ENCODE data around the gene VWA3A. TPM values are rescaled to one million over a fixed set of nuclear protein-coding genes. Genes with fewer than 3 reads are reported as not detected.
"Not testable (repeated sequence)": the region's sequence is repeated elsewhere in the genome, so short reads cannot be mapped to it uniquely, and the experiment has no call there.

The VWA3A gene
- total RNA-seq, 1 experiment from 2014 or later: 0.64 TPM

GRCh38 chr16:22163806-22164205 is 71.5 kb downstream of the VWA3A start:
- ChIA-PET CTCF (no interaction called here), POLR2A (ENCODE audit: low non-redundant PET) (no interaction called here)
- no TSS peak for BruUV-seq (replicated peaks)
- no peaks in the 10 kb centered on the region for H3K9me3 ChIP-seq (ENCODE audit: low read depth, low read length, poor library complexity, severe bottlenecking)
- no peaks in the 10 kb centered on the region for H3K36me3 ChIP-seq (ENCODE audit: insufficient read depth, low read length, poor library complexity, severe bottlenecking)
- peaks cover 11% of the 10 kb centered on the region for H3K27me3 ChIP-seq (replicated peaks; ENCODE audit: insufficient read depth, low read depth, low read length, poor library complexity)
- TF ChIP-seq CTCF (conservative IDR thresholded peaks at IDR 0.05; ENCODE audit: low read depth, low read length) (no peak), EZH2 (IDR thresholded peaks at IDR 0.05; ENCODE audit: borderline replicate concordance, low read depth, low read length, poor library complexity, severe bottlenecking) (no peak)
- DNase-seq (ENCODE audit: low spot score): no peak
- H3K4me1 ChIP-seq (ENCODE audit: insufficient read depth, low read length, poor library complexity, severe bottlenecking): no peaks in the 10 kb centered on the region
- intact Hi-C loops (cut with micrococcal nuclease; ENCODE audit: unreplicated experiment): no loop called here
- no peak overlapping the region for H3K27ac ChIP-seq (ENCODE audit: low read depth, low read length, poor library complexity, severe bottlenecking)
- H3K4me3 ChIP-seq (ENCODE audit: low read depth, low read length, poor library complexity, severe bottlenecking): no peak overlapping the region

- intact Hi-C loops (cut with micrococcal nuclease; ENCODE audit: unreplicated experiment): no loop called here
- peaks cover 11% of the 10 kb centered on the region for H3K27me3 ChIP-seq (replicated peaks; ENCODE audit: insufficient read depth, low read depth, low read length, poor library complexity)
Observed at GRCh38 chr16:22164482-22164881, 72.1 kb downstream of the VWA3A start.

GRCh38 chr16:22165508-22166285 is 73.4 kb downstream of the VWA3A start:
- CTCF ChIA-PET: interaction anchor here (0.6 kb wide), 1 partner anchor 114 kb away, joined by 5 read pairs; no protein-coding TSS in a partner anchor
- H3K9me3 ChIP-seq (ENCODE audit: low read depth, low read length, poor library complexity, severe bottlenecking): no peaks in the 10 kb centered on the region
- no peak for TF ChIP-seq EZH2 (IDR thresholded peaks at IDR 0.05; ENCODE audit: borderline replicate concordance, low read depth, low read length, poor library complexity, severe bottlenecking)
- peaks cover 11% of the 10 kb centered on the region for H3K27me3 ChIP-seq (replicated peaks; ENCODE audit: insufficient read depth, low read depth, low read length, poor library complexity)
- no peak overlapping the region for H3K27ac ChIP-seq (ENCODE audit: low read depth, low read length, poor library complexity, severe bottlenecking)
- no TSS peak for BruUV-seq (replicated peaks)
- no peaks in the 10 kb centered on the region for H3K4me1 ChIP-seq (ENCODE audit: insufficient read depth, low read length, poor library complexity, severe bottlenecking)
- H3K4me3 ChIP-seq (ENCODE audit: low read depth, low read length, poor library complexity, severe bottlenecking): no peak overlapping the region
- intact Hi-C loops (cut with micrococcal nuclease; ENCODE audit: unreplicated experiment): no loop called here
- no peaks in the 10 kb centered on the region for H3K36me3 ChIP-seq (ENCODE audit: insufficient read depth, low read length, poor library complexity, severe bottlenecking)
- POLR2A ChIA-PET (ENCODE audit: low non-redundant PET): no interaction called here
- DNase-seq (ENCODE audit: low spot score): no peak

More at GRCh38 chr16:22164482-22164881, 72.1 kb downstream of the VWA3A start:
- Histone ChIP-seq H3K9me3 (ENCODE audit: low read depth, low read length, poor library complexity, severe bottlenecking) (no peaks in the 10 kb centered on the region), H3K36me3 (ENCODE audit: insufficient read depth, low read length, poor library complexity, severe bottlenecking) (no peaks in the 10 kb centered on the region), H3K4me3 (ENCODE audit: low read depth, low read length, poor library complexity, severe bottlenecking) (no peak overlapping the region), H3K27ac (ENCODE audit: low read depth, low read length, poor library complexity, severe bottlenecking) (no peak overlapping the region), H3K4me1 (ENCODE audit: insufficient read depth, low read length, poor library complexity, severe bottlenecking) (no peaks in the 10 kb centered on the region)
- CTCF ChIA-PET: no interaction called here
- no peak for DNase-seq (ENCODE audit: low spot score)
- TF ChIP-seq CTCF (conservative IDR thresholded peaks at IDR 0.05; ENCODE audit: low read depth, low read length): no peak
- TF ChIP-seq EZH2 (IDR thresholded peaks at IDR 0.05; ENCODE audit: borderline replicate concordance, low read depth, low read length, poor library complexity, severe bottlenecking): no peak
- POLR2A ChIA-PET (ENCODE audit: low non-redundant PET): no interaction called here
- no TSS peak for BruUV-seq (replicated peaks)

- Histone ChIP-seq H3K9me3 (ENCODE audit: low read depth, low read length, poor library complexity, severe bottlenecking) (no peaks in the 10 kb centered on the region), H3K4me1 (ENCODE audit: insufficient read depth, low read length, poor library complexity, severe bottlenecking) (no peaks in the 10 kb centered on the region), H3K4me3 (ENCODE audit: low read depth, low read length, poor library complexity, severe bottlenecking) (no peak overlapping the region), H3K27me3 (replicated peaks; ENCODE audit: insufficient read depth, low read depth, low read length, poor library complexity) (no peaks in the 10 kb centered on the region), H3K36me3 (ENCODE audit: insufficient read depth, low read length, poor library complexity, severe bottlenecking) (no peaks in the 10 kb centered on the region), H3K27ac (ENCODE audit: low read depth, low read length, poor library complexity, severe bottlenecking) (no peak overlapping the region)
- intact Hi-C loops (cut with micrococcal nuclease; ENCODE audit: unreplicated experiment): no loop called here
- TF ChIP-seq EZH2 (IDR thresholded peaks at IDR 0.05; ENCODE audit: borderline replicate concordance, low read depth, low read length, poor library complexity, severe bottlenecking) (no peak), CTCF (conservative IDR thresholded peaks at IDR 0.05; ENCODE audit: low read depth, low read length) (no peak)
- BruUV-seq (replicated peaks): no TSS peak
- DNase-seq (ENCODE audit: low spot score): no peak
- ChIA-PET CTCF (no interaction called here), POLR2A (ENCODE audit: low non-redundant PET) (no interaction called here)
Observed at GRCh38 chr16:22171953-22172352, 79.6 kb downstream of the VWA3A start.

- H3K36me3 ChIP-seq (ENCODE audit: insufficient read depth, low read length, poor library complexity, severe bottlenecking); H3K4me3 ChIP-seq (ENCODE audit: low read depth, low read length, poor library complexity, severe bottlenecking); H3K27me3 ChIP-seq (replicated peaks; ENCODE audit: insufficient read depth, low read depth, low read length, poor library complexity); DNase-seq (ENCODE audit: low spot score); CTCF ChIA-PET; POLR2A ChIA-PET (ENCODE audit: low non-redundant PET); H3K9me3 ChIP-seq (ENCODE audit: low read depth, low read length, poor library complexity, severe bottlenecking); BruUV-seq (replicated peaks); intact Hi-C loops (cut with micrococcal nuclease; ENCODE audit: unreplicated experiment); H3K27ac ChIP-seq (ENCODE audit: low read depth, low read length, poor library complexity, severe bottlenecking); H3K4me1 ChIP-seq (ENCODE audit: insufficient read depth, low read length, poor library complexity, severe bottlenecking): not testable (repeated sequence)
Observed at GRCh38 chr16:22172642-22173041, 80.3 kb downstream of the VWA3A start.
